ENCODE measurements around the gene CNTN4.

GRCh38 chr3:2706144-2706835 lies 607.6 kb downstream of the CNTN4 start:
- no peak for TF ChIP-seq SP1 (IDR thresholded peaks at IDR 0.05)
- TF ChIP-seq ZNF384 (IDR thresholded peaks at IDR 0.05) = no peak
- no peak for TF ChIP-seq ARNT (IDR thresholded peaks at IDR 0.05)
- no peak for TF ChIP-seq PKNOX1 (IDR thresholded peaks at IDR 0.05)
- no peak for TF ChIP-seq FOXA1 (IDR thresholded peaks at IDR 0.05)
- TF ChIP-seq FOXM1 (IDR thresholded peaks at IDR 0.05; ENCODE audit: borderline replicate concordance) = no peak
- no peak for TF ChIP-seq SUZ12 (IDR thresholded peaks at IDR 0.05)
- TF ChIP-seq BHLHE40 (IDR thresholded peaks at IDR 0.05; ENCODE audit: borderline replicate concordance) = no peak

Measured in HEK293T (cell line).